H7 (cell line): ENCODE results near the gene BNIPL. TPM values are rescaled to one million over a fixed set of nuclear protein-coding genes. Genes with fewer than 3 reads are reported as not detected.

ENCODE experiments used
- DNase-seq: peaks from one replicate; pipeline ENCODE4 v3.0.0; 2012
- H3K27me3 ChIP-seq: 2 replicates; pipeline ENCODE4 v1.6.0; 2011; ENCODE audit warnings: mild to moderate bottlenecking, low read length; ENCODE audit not compliant: control insufficient read depth, insufficient read depth
- H3K36me3 ChIP-seq: replicated peaks from 2 replicates; pipeline ENCODE4 v1.5.1; 2011; ENCODE audit warnings: low read length; ENCODE audit not compliant: control insufficient read depth, insufficient read depth
- H3K4me3 ChIP-seq: 2 replicates; pipeline ENCODE4 v1.5.1; 2011; ENCODE audit warnings: low read depth, mild to moderate bottlenecking, control low read depth, low read length, moderate library complexity; ENCODE audit not compliant: insufficient read depth
- total RNA-seq: library from RNA; depleted of rRNA; stranded (reverse); fragments of >200 nt; shearing (Covaris generic); gene quantifications from 2 replicates; pipeline ENCODE4 v1.2.3, GENCODE V29; 2014

The BNIPL gene
- total RNA-seq, 1 experiment from 2014 or later, result 0.48 TPM

- H3K4me3 ChIP-seq, result no peak overlapping the region
- no peak for DNase-seq
- H3K27me3 ChIP-seq, result no peaks in the 10 kb centered on the region
- H3K36me3 ChIP-seq, result peaks cover 7% of the 10 kb centered on the region
Measured at GRCh38 chr1:151035167-151035566, 1.2 kb upstream of the BNIPL start.

DNA sequence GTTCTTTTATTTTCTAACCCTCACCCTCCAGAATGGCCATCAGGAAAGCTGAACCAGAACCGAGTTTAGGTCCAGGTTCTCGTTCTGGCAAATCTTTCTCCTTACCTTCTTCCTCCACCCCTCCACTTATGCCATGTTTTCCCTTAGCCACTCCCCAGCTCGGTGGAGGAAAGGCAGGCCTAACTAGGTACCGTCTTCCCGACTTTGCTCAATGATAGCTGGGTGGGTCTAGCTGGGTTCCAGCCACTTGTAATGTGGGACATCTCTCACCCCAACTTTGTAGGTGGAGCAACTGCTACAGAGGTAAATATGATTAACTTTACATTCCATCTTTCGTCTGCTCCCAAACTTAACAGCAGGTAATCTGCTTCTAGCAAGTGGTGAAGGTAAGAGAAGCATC lies 646 bp downstream of the BNIPL start:
- no peak for DNase-seq
- H3K4me3 ChIP-seq, result no peak overlapping the region
- no peaks in the 10 kb centered on the region for H3K27me3 ChIP-seq
- peaks cover 5% of the 10 kb centered on the region for H3K36me3 ChIP-seq

- H3K4me3 ChIP-seq, result no peak overlapping the region
- no peak for DNase-seq
- no peaks in the 10 kb centered on the region; the same call in none of the 2 replicates for H3K36me3 ChIP-seq
- no peaks in the 10 kb centered on the region for H3K27me3 ChIP-seq
Measured at GRCh38 chr1:151039521-151039920, 3.1 kb downstream of the BNIPL start.

GRCh38 chr1:151043163-151043562 lies 6.8 kb downstream of the BNIPL start:
- Histone ChIP-seq H3K36me3 (no peaks in the 10 kb centered on the region), H3K27me3 (no peaks in the 10 kb centered on the region), H3K4me3 (no peak overlapping the region)
- no peak for DNase-seq

DNA sequence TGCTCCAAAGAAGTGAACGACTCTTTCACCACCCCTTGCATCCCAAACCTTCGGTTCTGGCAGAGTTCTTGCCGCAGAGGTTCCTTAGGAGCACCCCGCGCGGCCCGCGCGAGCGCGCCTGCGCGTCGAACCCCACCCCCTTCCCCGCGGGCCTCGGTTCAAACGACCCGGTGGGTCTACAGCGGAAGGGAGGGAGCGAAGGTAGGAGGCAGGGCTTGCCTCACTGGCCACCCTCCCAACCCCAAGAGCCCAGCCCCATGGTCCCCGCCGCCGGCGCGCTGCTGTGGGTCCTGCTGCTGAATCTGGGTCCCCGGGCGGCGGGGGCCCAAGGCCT lies 11.2 kb downstream of the BNIPL start, which contains the start of gene C1orf56:
Gene C1orf56, plus strand, starts transcription at position 161 of the 334 bp plus-strand sequence. Its CDS starts 97 bp downstream, at position 258.
- H3K27me3 ChIP-seq, result no peaks in the 10 kb centered on the region
- DNase-seq, result peak; percentile 98
- H3K4me3 ChIP-seq, result peak within 1 kb of the TSS; percentile 64
- peaks cover 5% of the 10 kb centered on the region for H3K36me3 ChIP-seq

DNA sequence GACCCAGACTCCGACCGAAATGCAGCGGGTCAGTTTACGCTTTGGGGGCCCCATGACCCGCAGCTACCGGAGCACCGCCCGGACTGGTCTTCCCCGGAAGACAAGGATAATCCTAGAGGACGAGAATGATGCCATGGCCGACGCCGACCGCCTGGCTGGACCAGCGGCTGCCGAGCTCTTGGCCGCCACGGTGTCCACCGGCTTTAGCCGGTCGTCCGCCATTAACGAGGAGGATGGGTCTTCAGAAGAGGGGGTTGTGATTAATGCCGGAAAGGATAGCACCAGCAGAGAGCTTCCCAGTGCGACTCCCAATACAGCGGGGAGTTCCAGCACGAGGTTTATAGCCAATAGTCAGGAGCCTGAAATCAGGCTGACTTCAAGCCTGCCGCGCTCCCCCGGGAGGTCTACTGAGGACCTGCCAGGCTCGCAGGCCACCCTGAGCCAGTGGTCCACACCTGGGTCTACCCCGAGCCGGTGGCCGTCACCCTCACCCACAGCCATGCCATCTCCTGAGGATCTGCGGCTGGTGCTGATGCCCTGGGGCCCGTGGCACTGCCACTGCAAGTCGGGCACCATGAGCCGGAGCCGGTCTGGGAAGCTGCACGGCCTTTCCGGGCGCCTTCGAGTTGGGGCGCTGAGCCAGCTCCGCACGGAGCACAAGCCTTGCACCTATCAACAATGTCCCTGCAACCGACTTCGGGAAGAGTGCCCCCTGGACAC lies 11.7 kb downstream of the BNIPL start:
- Histone ChIP-seq H3K4me3 (peak overlapping the region; percentile 64), H3K27me3 (no peaks in the 10 kb centered on the region), H3K36me3 (peaks cover 10% of the 10 kb centered on the region)
- peak; percentile 82 for DNase-seq

DNA sequence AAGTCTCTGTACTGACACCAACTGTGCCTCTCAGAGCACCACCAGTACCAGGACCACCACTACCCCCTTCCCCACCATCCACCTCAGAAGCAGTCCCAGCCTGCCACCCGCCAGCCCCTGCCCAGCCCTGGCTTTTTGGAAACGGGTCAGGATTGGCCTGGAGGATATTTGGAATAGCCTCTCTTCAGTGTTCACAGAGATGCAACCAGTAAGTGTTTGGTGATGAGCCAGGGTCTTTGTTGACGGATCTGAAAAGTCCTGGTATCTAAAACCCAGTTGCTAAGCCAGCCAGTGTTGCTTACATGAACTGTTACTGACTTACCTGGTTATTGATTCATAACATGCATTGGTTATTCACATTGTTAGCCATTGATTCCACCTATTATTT lies 12.3 kb downstream of the BNIPL start:
- peak; percentile 91 for DNase-seq

DNA sequence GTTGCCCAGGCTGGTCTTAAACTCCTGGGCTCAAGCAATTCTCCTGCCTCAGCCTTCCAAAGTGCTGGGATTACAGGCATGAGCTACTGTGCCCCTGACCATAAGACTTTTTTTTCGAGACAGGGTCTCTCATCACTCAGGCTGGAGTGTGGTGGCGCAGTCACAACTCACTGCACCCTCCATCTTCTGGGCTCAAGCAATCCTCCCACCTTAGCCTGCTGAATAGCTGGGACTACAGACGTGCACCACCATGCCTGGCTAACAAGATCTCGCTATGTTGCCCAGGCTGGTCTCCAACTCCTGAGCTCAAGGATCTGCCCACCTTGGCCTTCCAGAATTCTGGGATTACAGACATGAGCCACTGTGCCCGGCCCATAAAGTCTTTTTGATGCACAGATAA lies 13.1 kb downstream of the BNIPL start:
- Histone ChIP-seq H3K27me3 (no peaks in the 10 kb centered on the region), H3K36me3 (peaks cover 17% of the 10 kb centered on the region), H3K4me3 (no peak overlapping the region)
- no peak for DNase-seq

More for the DNA sequence above, 12.3 kb downstream of the BNIPL start:
- Histone ChIP-seq H3K27me3 (no peaks in the 10 kb centered on the region), H3K36me3 (peaks cover 12% of the 10 kb centered on the region), H3K4me3 (peak overlapping the region; percentile 64)

DNA sequence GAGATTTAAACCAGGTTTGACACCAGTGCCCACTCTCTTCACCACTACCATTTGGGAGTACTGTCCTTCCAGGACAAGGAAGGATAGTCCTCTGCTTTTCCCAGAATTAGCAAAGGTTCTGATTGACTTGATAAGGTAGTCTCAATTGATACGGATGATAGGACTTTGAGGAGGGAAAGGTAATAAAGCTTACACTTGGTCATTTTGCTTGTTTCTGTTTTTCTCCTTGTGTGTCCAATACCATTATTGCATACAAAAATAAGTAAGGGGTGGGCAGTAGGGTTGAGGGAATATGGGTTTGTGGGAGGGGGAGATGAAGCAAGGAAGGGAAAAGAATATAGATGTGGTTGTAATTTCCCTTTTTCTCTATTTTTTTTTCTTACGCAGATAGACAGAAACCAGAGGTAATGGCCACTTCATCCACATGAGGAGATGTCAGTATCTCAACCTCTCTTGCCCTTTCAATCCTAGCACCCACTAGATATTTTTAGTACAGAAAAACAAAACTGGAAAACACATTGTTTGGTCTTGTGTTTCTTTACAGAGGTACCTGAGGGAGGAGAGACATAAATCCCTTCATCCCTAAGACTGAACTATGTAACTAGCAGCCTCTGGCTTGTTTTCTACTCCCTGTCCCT lies 13.8 kb downstream of the BNIPL start:
- no peaks in the 10 kb centered on the region for H3K27me3 ChIP-seq
- DNase-seq, result no peak
- H3K4me3 ChIP-seq, result no peak overlapping the region
- peaks cover 24% of the 10 kb centered on the region for H3K36me3 ChIP-seq

DNA sequence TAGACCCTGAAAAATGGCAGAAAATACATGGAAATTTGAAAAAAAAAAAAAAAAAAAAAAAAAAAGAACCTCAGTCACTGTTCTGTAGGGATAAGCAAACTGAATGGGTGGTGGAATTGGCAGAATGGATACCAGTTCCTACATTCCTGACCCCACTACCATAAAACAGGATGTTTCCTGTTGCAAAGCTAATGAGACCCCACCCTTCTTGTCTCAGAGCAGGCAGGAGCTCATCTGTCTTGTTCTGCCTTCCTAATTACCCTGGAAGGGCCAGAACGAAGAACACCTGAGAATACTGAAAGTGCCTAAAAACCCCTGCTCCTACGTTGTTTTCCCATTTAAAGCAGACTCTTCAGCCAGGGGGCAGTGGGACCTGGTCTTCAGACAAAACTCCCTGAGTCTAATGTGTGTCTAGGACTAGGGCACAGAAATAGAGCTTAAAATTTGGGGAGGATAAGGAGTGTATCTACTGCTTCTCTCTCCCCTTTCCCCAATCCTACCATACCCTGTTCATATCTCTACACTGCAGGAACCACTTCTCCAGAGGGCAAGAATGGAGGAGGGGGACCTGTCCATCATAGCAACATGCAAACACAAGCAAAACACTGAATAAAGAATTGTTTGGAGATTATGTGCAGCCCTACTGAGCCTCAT lies 15.1 kb downstream of the BNIPL start:
- peaks cover 31% of the 10 kb centered on the region for H3K36me3 ChIP-seq
- DNase-seq, result no peak
- H3K4me3 ChIP-seq, result no peak overlapping the region
- H3K27me3 ChIP-seq, result no peaks in the 10 kb centered on the region

- Histone ChIP-seq H3K36me3 (peaks cover 33% of the 10 kb centered on the region), H3K27me3 (no peaks in the 10 kb centered on the region), H3K4me3 (no peak overlapping the region)
- no peak for DNase-seq
Measured at GRCh38 chr1:151054971-151055547, 18.7 kb downstream of the BNIPL start.

DNA sequence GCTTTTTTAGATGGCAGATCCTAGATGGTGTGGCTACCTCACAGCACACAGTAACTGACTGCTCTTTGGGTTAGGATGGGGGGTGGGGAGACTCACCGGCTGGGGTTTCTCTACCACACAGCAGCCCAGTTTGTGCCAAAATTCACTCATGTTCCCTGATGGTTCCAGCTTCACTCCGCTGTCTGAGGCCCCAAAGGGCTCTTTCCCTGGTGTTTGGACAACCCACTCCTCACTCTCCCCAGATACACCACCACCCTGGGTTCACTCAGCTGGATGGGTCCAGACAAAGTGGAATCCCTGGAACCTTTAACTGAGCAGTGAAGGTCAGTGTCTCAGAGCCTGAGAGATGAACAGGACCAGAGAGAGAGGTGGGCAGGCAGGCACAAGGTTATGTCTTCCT lies 19.2 kb downstream of the BNIPL start:
- H3K4me3 ChIP-seq, result no peak overlapping the region
- DNase-seq, result no peak
- H3K27me3 ChIP-seq, result no peaks in the 10 kb centered on the region
- H3K36me3 ChIP-seq, result peaks cover 33% of the 10 kb centered on the region

DNA sequence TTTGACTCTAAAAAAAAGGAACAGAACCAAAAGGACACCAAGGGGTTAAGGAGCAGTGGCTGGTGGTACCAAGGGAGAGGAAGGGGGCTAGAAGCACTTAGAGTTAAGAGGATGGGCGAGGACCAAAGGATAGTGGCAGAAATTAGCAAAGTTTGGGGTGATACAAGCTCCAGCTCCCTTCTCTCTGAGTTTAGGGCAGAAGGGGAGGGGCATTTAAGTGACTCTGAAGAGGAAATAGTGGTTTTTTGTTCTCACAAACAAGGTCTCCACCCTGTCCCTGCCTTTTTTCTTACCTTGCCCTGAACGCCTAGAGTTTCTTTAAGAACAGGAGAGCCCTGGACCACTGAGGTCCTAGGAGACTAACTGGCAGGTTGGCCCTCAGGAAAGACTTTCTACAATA lies 19.8 kb downstream of the BNIPL start:
- no peak overlapping the region for H3K4me3 ChIP-seq
- DNase-seq, result no peak
- H3K36me3 ChIP-seq, result peaks cover 33% of the 10 kb centered on the region
- no peaks in the 10 kb centered on the region for H3K27me3 ChIP-seq

DNA sequence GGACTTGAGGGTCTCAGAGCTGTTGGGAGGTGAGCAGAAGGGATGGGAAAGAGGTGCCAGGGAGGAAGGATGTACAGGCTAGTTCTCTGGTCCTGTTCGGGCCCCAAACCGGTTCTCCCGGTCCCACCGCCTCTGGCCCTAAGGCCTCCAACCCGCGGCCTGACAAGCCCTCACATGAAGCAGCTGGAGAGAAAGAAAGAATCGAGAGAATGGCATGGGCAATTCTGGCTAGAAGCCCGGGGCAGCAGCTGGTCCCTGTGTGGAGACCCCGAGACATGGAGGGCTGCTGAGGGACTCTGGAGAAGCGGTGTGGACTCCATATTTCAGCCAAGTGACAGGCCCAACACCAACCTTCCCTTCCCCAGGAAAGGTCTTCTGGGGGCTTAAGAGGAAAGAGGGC lies 22.3 kb downstream of the BNIPL start:
- DNase-seq, result peak; percentile 49
- Histone ChIP-seq H3K4me3 (peak overlapping the region; percentile 93), H3K27me3 (no peaks in the 10 kb centered on the region), H3K36me3 (peaks cover 20% of the 10 kb centered on the region)
